ENCODE data around the gene TYW1B.
"Not testable (repeated sequence)": the region's sequence is repeated elsewhere in the genome, so short reads cannot be mapped to it uniquely, and the experiment has no call there.

TYW1B gene

DNA sequence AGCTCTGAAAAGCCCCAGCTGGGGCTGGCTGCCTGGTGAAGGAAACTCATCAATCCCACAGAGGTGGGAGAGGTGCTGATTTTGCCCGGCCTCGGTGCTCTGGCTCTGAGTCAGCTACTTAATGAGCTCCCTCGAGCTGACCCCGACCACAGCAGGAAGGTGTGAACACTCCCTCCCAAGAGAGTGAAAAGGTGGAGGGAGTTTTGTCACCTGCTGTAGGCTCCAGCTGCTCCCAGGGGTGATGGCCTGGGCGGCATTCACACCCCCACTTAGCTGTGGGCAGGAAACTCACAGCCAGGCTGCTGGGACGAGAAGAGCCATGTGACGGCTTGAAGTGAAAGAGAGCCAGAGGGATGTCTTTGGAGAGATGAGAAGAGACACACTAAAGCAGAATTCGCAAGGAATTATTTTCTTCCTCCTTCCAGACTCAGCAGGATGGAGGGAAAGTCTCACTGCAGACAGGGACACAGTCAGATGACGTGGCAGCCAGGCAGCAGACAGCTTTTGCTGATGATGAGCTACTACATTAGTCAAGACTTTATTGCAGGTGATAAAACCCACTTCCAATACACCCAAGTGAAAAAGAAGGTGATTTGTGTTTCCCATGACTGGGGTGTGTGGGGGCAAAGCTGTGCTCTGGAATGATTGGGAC is 281.3 kb downstream of the TYW1B start:
- DNase-seq = not testable (repeated sequence)

DNA sequence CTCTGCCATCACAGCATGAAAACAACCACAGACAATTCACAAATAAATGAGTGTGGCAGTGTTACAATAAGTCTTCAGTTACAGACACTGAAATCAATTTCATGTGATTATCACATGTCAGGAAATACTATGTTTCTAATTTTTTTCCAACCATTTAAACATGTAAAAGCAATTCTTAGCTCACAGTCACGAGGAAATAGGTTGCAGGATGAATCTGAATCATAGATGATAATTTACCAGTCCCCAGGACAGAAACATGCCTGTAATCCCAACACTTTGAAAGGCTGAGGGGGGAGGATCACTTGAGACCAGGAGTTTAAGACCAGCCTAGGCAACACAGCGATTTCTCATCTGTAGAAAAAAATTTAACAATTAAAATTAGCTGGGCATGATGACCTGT is 283.5 kb downstream of the TYW1B start:
- not testable (repeated sequence) for DNase-seq

DNA sequence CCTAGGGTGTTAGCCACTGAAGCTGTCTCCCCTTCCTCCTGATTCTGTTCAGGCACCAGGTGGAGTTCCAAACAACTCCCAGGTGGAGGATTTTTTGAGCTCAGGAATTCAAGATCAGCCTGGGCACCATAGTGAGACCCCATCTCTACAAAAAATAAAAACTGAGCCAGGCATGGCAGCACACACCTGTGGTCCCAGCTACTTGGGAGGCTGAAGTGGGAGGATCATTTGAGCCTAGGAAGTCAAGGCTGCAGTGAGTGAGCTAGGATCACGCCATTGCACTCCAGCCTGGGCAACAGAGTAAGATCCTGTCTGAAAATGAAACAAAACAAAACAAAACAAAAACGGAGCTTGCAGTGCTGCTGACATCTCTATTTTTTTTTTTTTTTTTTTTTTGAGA is 287.1 kb downstream of the TYW1B start:
- no peak for DNase-seq

GRCh38 chr7:72540106-72540611 is 287.8 kb downstream of the TYW1B start:
- no peak for DNase-seq

DNA sequence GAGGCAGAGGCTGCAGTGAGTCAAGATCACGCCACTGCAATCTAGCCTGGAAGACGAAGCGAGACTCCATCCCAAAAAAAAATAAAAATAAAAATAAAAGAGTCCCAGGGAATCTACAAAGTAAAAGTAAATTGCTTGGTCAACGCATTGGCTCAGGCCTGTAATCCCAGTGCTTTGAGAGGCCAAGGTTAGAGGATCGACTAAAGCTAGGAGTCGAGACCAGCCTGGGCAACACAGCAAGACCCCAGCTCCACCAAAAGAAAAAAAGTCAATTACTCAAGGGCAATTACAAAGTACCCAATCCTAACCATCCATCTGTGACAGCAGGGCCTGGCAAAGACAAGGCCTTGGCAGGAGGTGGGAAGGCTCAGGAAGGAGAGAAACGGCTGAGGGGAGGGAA is 288.3 kb downstream of the TYW1B start:
- DNase-seq = no peak

- DNase-seq = no peak
Measured at GRCh38 chr7:72538856-72539255, 289.1 kb downstream of the TYW1B start.

DNA sequence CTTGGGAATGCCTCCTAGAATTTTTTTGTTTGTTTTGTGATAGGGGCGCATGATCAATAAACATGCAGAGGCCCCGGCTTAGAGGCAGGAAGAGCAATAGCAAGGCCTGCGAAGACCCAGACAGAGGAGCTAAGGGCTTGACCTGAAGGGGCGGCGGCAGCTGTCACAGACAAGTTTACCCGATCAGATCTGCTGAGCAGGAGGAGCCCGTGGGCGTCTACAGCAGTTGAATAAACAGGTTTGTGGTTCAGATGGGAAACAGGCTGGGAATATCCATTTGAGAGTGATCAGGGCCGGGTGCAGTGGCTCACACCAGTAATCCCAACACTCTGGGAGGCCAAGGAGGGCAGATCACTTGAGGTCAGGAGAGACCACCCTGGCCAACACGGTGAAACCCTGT is 289.9 kb downstream of the TYW1B start:
- no peak for DNase-seq

DNA sequence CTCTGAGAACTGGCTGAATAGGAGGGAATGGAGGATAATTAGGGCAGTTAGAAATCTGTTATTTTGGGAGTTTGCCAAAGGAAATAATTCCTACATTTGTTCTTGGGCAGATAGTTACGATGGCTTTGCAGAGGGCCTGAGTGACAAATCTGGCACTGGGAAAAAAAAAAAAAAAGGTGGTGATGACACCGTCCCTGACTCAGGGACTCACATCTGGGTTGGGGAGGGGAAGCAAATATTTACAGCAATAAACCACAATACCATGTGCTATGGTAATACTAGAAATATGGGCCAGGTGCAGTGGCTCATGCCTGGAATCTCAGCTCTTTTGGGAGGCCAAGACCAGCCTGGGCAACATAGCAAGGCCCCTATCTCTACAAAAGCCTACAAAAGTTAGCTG is 292.0 kb downstream of the TYW1B start:
- not testable (repeated sequence) for DNase-seq

DNA sequence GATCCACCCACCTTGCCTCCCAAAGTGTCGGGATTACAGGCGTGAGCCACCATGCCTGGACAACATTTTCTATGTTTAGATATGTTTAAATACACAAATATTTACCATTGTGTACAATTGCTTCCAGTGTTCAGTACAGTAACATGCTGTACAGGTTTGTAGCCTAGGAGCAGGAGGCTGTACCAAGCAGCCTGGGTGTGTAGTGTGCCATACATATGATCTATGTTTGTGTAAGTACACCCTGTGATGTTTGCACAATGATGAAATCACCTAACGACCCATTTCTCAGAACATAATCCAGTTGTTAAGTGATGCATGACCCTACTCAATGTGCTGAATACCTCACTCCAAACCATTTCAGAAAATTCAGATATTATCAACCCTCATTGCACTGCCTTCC is 297.0 kb downstream of the TYW1B start:
- DNase-seq = not testable (repeated sequence)
